Coronary artery (tissue), 2 donors: Measurements from ENCODE around the gene RNF157.
"Not testable (repeated sequence)": the region's sequence is repeated elsewhere in the genome, so short reads cannot be mapped to it uniquely, and the experiment has no call there.

Experiments used
- DNase-seq: peaks from one replicate; pipeline ENCODE4 v3.0.0-alpha.2; 2017; ENCODE audit warnings: low spot score
- H3K27ac ChIP-seq, 2 donors: fragments of 200-600 bp; sonication (generic); one replicate each; pipeline ENCODE4 v1.5.1; 2016 to 2019
- H3K4me3 ChIP-seq: fragments of 200-600 bp; sonication (generic); 2 replicates; pipeline ENCODE4 v1.5.1; 2016; ENCODE audit warnings: mild to moderate bottlenecking, moderate library complexity
- TF ChIP-seq, protein P1 (sequence below): fragments of 200-600 bp; sonication (generic); IDR thresholded peaks from one replicate; pipeline ENCODE4 v1.5.1; 2019; ENCODE audit warnings: antibody characterized with exemption

RNF157 gene

DNA sequence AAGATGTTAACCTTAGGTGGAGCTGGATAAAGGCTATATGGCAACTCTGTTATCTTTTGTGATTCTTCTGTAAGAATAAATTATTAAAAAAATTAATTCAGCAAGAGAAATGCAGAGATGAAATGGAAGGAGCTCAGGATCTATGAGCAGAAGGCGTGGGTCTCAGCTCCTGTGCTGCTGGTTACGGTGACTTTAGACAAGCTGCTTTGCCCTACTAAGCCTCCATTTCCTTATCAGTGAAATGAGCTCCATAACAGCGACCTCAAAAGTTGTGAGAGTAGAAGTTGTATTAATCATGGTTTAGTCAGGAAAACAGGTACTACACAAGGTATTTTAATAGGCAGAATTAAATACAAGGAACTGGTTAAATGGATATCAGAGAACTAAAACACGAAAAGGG, 51.0 kb downstream of the RNF157 start:
- no peak for DNase-seq
- TF ChIP-seq, protein P1, sequence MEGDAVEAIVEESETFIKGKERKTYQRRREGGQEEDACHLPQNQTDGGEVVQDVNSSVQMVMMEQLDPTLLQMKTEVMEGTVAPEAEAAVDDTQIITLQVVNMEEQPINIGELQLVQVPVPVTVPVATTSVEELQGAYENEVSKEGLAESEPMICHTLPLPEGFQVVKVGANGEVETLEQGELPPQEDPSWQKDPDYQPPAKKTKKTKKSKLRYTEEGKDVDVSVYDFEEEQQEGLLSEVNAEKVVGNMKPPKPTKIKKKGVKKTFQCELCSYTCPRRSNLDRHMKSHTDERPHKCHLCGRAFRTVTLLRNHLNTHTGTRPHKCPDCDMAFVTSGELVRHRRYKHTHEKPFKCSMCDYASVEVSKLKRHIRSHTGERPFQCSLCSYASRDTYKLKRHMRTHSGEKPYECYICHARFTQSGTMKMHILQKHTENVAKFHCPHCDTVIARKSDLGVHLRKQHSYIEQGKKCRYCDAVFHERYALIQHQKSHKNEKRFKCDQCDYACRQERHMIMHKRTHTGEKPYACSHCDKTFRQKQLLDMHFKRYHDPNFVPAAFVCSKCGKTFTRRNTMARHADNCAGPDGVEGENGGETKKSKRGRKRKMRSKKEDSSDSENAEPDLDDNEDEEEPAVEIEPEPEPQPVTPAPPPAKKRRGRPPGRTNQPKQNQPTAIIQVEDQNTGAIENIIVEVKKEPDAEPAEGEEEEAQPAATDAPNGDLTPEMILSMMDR: no peak
- Histone ChIP-seq H3K27ac (no peak overlapping the region), H3K4me3 (no peak overlapping the region)

DNA sequence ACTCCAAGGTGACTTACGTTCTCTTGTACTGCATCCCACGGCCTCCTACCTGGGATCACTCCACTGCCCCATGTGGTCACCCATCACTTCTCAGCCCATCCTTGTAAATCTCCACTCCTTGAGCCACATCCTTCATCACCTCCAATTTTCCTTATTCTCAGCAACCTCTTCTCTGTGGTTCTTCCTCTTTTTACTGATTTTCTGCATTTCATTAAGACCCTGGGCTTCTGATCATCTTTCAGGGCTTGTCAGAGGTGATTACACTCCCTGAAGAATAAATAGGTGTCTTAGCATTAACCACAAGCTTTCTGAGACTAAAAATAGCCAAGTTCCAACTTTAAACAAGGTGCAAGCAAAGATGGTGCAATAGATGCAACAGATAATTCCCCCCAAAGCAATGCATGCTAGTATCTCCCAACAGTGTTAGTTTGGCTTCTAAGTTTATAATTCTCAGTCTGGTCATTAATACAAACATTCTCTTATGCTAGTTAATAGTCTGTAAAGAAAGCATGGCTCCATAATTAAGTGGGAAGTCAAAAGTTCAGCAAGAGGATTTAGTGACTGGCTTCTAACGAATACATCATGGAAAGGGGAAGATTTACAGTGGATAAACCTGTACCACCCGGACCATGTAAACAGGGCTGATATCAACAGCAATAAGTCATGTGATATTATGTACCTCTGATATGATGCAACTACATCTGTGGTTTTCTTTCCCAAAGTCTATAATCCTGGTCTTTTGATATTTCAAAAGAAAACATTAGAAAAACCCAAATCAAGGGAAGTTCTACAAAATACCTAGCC, 51.9 kb downstream of the RNF157 start:
- no peak overlapping the region for H3K27ac ChIP-seq
- TF ChIP-seq, protein P1: no peak
- no peak overlapping the region for H3K4me3 ChIP-seq
- DNase-seq: no peak

DNA sequence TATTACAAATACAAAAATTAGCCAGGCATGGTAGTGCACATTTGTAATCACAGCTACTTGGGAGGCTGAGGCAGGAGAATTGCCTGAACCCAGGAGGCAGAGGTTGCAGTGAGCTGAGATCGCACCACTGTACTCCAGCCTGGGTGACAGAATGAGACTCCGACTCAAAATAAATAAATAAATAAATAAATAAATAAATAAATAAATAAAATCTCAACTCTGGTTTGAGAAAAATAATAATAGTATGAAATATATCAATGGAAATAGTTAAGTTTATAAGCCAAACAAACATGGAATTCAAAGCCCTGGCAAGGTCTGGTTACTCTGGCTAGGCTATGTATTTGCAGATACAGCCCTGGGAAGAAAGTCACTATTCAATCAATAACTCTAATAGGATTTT, 53.5 kb downstream of the RNF157 start:
- not testable (repeated sequence) for H3K4me3 ChIP-seq, DNase-seq, H3K27ac ChIP-seq

DNA sequence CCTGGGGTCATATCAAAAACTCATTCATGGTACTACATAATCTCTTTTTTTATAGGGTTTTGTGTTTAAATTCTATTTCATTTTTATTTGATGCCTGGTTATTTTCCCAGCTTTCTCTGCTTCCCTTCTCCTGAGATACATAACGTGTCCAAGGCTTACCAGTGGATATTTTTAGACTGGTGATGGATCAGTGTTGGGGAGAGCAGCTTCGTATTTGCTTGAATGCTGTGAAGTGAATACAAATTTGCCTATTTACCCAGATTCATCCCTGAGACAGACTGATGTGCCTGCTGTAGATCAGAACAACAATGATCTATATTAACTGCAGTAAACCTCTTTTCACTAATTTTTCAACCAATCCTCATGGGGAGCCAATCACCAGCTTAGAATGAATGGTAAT, 56.0 kb downstream of the RNF157 start:
- H3K27ac ChIP-seq: no peak overlapping the region
- TF ChIP-seq, protein P1: no peak
- DNase-seq: no peak
- no peak overlapping the region for H3K4me3 ChIP-seq

DNA sequence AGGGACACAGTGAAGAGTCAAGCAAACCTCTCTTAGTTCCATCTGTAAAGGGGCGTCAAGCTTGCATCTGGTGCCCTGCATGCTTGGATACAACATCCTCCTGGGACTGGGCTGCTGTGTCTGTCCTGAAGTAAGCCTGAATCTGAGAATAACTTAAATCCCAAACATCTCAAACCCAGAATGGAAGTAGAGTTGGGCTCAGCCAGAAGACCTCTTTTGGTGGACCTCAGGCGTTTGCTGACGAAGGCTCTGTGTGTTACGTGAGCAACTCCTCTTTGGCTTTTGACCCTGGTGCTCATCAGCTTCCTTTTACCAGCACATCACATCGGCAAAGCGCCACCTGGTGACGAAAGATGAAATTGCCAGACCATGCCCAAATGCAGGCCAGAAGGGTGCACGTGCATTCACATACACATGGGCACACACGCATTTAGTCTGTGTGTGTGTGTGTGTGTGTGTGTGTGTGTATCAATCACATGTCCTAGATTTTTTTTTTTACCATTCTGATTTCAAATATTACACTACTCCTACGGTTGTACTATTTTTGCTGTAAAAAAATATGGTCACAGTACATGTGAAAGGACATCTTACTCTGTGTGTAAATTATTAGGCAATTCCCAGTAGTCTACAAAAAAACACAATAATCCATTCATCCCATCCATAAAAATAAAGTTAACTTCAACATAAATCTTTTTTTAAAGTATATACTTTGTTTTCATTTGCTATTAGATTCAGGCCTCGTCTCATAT, 58.1 kb downstream of the RNF157 start:
- Histone ChIP-seq H3K27ac (no peak overlapping the region), H3K4me3 (no peak overlapping the region)
- DNase-seq: peak; percentile 83
- TF ChIP-seq, protein P1: peak; percentile 83

DNA sequence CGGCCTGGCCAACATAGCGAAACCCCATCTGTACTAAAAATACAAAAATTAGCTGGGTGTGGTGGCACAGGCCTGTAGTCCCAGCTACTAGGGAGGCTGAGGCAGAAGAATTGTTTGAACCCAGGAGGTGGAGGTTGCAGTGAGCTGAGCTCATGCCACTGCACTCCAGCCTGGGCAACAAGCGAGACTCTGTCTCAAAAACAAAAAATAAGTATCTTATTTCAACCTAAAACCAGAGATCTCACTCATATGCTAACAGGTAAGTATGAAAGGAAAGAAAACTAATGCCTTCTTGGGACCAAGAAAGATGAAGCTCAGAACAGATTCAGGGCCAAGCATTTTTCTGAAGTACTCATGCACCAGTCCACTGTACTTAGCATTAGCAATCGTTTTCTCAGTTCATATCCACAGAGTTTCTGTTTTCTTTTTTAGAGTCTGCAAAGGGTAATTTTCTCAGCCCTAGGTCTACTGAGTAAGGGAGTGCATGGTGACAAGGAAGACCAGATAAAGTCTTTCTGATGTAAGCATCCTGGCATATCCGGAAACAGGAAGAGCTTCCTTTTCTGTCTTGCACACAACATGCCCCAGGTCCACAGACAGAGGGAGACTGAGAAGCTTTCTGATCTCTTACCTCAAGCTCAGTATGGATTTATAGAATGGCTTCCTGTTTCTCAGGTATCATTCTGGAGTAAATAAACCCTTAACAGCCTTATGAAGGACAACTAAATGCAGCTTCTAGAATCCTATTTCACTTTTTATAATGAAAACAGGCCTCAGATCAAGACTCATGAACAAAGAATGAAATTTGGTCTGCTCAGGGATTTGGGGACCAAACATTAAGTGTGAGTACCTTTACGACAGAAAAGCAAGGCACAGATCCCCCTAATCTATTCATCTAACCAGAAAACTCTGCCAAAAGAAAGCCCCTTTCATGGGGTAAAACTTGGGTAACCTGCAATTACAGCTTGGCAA, 60.5 kb downstream of the RNF157 start:
- TF ChIP-seq, protein P1: no peak
- DNase-seq: no peak
- no peak overlapping the region for H3K27ac ChIP-seq
- no peak overlapping the region for H3K4me3 ChIP-seq

DNA sequence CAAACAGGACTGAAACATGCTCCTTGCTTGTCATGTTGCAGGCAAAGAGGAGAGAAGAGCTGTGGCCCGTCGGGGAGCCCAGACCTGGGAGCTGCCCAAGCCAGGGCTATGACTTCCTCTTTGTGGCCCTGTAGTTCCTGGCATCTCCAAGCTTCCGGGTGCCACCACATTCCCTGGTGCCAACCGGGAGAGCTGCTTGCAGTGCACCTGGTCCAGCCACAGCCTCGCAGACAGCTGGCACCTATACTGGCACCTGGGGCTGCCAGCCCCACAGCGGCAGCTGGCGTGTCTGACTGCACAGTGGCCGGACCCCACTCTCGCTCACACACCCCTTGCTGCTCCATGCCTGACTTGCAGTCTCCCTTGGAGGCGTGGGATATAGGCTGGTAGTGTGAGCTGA, 62.2 kb downstream of the RNF157 start:
- H3K4me3 ChIP-seq: no peak overlapping the region
- no peak overlapping the region for H3K27ac ChIP-seq
- TF ChIP-seq, protein P1: no peak
- no peak for DNase-seq
